Body of pancreas (tissue), 4 donors: ENCODE results near the gene APIP.

Experiments
- CTCF ChIP-seq, 7 experiments: fragments of 450-650 bp in 4 of 7; fragments of 200-600 bp in 3 of 7; sonication (generic) in 3 of 7; IDR thresholded peaks; one replicate each; pipeline ENCODE4 v1.5.1; 2016 to 2019; ENCODE audit warnings: antibody characterized with exemption in 7 of 7
- POLR2A ChIP-seq, 3 donors: fragments of 450-650 bp; IDR thresholded peaks; one replicate each; pipeline ENCODE4 v1.6.1; 2016; ENCODE audit warnings: antibody characterized with exemption in 3 of 3, mild to moderate bottlenecking in 2 of 3

GRCh38 chr11:34905666-34906065 is 10.5 kb downstream of the APIP start:
- TF ChIP-seq CTCF (IDR thresholded peaks at IDR 0.05) (no peak), POLR2A (IDR thresholded peaks at IDR 0.05) (no peak)
